Choroid plexus epithelial cell (primary cell): ENCODE results near the gene SLC44A1.

Source experiments
- DNase-seq: peaks from one replicate; pipeline ENCODE4 v3.0.0-alpha.2; 2010; ENCODE audit warnings: low read depth
- H3K4me3 ChIP-seq: 2 replicates; pipeline ENCODE4 v1.5.1; 2011; ENCODE audit warnings: low read depth, mild to moderate bottlenecking, control low read depth, low read length, moderate library complexity
- TF ChIP-seq, protein P1 (sequence below): conservative IDR thresholded peaks from 2 replicates; pipeline ENCODE4 v1.5.1; 2011; ENCODE audit warnings: low read depth, mild to moderate bottlenecking, control low read depth, inconsistent platforms, low read length, moderate library complexity

The SLC44A1 gene

DNA sequence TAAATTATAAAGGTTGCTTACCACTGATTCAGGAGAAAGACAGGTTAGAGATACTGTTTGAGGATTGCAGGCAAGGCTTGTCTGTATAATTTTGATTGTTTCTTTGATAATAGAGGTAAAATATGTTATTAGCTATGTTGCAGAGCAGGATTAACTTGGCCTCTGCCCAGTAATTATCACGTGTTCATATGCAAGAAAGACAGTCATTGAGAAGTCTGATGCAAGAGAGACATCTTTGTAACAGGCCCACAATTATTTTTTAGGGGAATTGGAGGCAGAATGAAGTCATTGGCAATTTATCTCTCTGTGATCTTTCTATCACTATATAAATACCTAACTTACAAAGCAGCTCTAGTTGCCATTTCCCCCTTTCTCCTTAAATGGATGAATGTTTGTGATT is 46.0 kb downstream of the SLC44A1 start:
- peak; percentile 60 for DNase-seq
- no peak overlapping the region for H3K4me3 ChIP-seq
- TF ChIP-seq, protein P1, sequence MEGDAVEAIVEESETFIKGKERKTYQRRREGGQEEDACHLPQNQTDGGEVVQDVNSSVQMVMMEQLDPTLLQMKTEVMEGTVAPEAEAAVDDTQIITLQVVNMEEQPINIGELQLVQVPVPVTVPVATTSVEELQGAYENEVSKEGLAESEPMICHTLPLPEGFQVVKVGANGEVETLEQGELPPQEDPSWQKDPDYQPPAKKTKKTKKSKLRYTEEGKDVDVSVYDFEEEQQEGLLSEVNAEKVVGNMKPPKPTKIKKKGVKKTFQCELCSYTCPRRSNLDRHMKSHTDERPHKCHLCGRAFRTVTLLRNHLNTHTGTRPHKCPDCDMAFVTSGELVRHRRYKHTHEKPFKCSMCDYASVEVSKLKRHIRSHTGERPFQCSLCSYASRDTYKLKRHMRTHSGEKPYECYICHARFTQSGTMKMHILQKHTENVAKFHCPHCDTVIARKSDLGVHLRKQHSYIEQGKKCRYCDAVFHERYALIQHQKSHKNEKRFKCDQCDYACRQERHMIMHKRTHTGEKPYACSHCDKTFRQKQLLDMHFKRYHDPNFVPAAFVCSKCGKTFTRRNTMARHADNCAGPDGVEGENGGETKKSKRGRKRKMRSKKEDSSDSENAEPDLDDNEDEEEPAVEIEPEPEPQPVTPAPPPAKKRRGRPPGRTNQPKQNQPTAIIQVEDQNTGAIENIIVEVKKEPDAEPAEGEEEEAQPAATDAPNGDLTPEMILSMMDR: no peak

DNA sequence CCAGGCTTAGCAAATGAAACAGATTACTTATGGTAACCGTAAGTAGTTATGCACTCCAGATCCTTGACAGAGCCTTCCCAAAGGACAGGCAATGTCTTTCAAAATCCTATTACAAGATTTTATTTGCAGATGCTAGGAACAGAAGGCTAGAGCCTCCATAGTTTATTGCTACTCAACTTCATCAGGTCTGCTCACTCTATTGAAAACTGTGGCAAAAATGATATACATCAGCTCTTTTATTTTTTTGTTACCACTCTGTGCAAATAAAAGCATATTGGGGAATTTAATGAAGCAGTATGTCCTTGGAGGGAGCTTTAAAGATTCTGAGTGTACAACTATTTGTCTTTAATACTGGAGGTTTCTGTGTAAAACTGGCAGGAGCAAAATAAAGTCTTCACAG is 46.5 kb downstream of the SLC44A1 start:
- TF ChIP-seq, protein P1: no peak
- no peak for DNase-seq
- no peak overlapping the region for H3K4me3 ChIP-seq

- no peak for DNase-seq
- no peak overlapping the region for H3K4me3 ChIP-seq
- TF ChIP-seq, protein P1: no peak
These were observed 47.0 kb downstream of the SLC44A1 start for GRCh38 chr9:105291422-105291859.

GRCh38 chr9:105291938-105292337 is 47.5 kb downstream of the SLC44A1 start:
- DNase-seq: no peak
- TF ChIP-seq, protein P1: no peak
- H3K4me3 ChIP-seq: no peak overlapping the region

DNA sequence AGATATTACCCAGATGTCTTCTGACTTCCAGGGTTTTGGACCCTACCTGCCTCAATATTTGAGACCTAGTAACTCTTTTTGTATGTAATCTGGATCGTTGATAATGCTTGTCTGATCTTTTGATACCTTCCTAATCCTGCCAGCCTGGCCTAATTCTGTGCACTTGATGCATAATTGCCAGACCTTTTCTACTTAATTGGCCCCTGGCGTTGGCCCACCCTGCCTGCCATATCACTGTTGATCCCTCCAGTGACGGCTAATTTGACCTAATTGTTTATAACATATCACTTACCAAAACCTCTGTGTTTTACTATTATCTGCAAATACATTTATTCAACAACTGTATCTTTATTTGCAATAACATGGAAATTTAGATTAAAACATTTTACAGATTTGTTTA is 49.0 kb downstream of the SLC44A1 start:
- H3K4me3 ChIP-seq: no peak overlapping the region
- TF ChIP-seq, protein P1: no peak
- no peak for DNase-seq

DNA sequence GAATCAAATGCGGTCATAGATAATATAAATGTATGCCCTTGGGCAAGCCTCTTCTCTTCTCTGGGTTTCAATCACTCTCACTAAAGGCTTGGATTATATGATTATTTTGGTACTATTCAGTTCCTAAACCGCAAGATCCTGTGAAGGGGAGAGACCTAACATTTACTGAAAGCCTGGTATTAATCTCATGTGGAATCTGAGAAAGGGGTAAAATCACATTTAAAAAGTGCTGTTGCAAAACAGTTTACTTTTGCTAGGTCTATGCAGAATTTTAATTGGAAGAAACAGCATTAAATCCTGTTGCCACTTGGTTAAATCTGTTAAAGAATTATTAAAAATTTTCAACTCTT is 50.7 kb downstream of the SLC44A1 start:
- no peak for DNase-seq
- TF ChIP-seq, protein P1: no peak
- H3K4me3 ChIP-seq: no peak overlapping the region

GRCh38 chr9:105295986-105296385 is 51.5 kb downstream of the SLC44A1 start:
- TF ChIP-seq, protein P1: no peak
- peak; percentile 30 for DNase-seq
- no peak overlapping the region for H3K4me3 ChIP-seq
